Body of pancreas (tissue), 4 donors: ENCODE results near the gene PPM1H. TPM values are rescaled to one million over a fixed set of nuclear protein-coding genes. Genes with fewer than 3 reads are reported as not detected.

ENCODE experiments used
- ATAC-seq: fragments of 150-250 bp; one replicate; pipeline ENCODE4 v1.9.1; 2016
- DNase-seq, 4 donors: peaks; one replicate each; pipeline ENCODE4 v3.0.0-alpha.2; 2019
- H3K27ac ChIP-seq, 4 donors: fragments of 200-600 bp; sonication (generic); 1 replicate in 3 of 4; 2 replicates in 1 of 4; pipeline versions ENCODE4 v1.5.1 to v1.6.1; 2016 to 2019; ENCODE audit warnings: mild to moderate bottlenecking in 1 of 4, mixed read lengths in 1 of 4, moderate library complexity in 1 of 4
- H3K27me3 ChIP-seq, 2 donors: fragments of 200-600 bp; sonication (generic); one replicate each; pipeline ENCODE4 v1.6.0; 2016; ENCODE audit warnings: mild to moderate bottlenecking in 1 of 2
- H3K36me3 ChIP-seq, 2 donors: fragments of 200-600 bp; sonication (generic); replicated peaks in 1 of 2; 2 replicates each; pipeline ENCODE4 v1.5.1; 2016; ENCODE audit warnings: low read depth in 2 of 2; ENCODE audit not compliant: insufficient read depth in 1 of 2
- H3K4me1 ChIP-seq: fragments of 200-600 bp; sonication (generic); one replicate; pipeline ENCODE4 v1.6.0; 2016
- H3K4me3 ChIP-seq, 2 donors: fragments of 200-600 bp; sonication (generic); 1 replicate in 1 of 2; 2 replicates in 1 of 2; pipeline ENCODE4 v1.5.1; 2016 to 2019
- H3K9me3 ChIP-seq, 3 donors: fragments of 200-600 bp; sonication (generic); 1 replicate in 2 of 3; 2 replicates in 1 of 3; pipeline ENCODE4 v1.5.1; 2016
- CTCF ChIP-seq, 7 experiments: fragments of 450-650 bp in 4 of 7; fragments of 200-600 bp in 3 of 7; sonication (generic) in 3 of 7; IDR thresholded peaks; one replicate each; pipeline ENCODE4 v1.5.1; 2016 to 2019; ENCODE audit warnings: antibody characterized with exemption in 7 of 7
- POLR2A ChIP-seq, 3 donors: fragments of 450-650 bp; IDR thresholded peaks; one replicate each; pipeline ENCODE4 v1.6.1; 2016; ENCODE audit warnings: antibody characterized with exemption in 3 of 3, mild to moderate bottlenecking in 2 of 3
- WGBS, 2 donors: methylation state at CpG; one replicate each; pipeline ENCODE4 v1.1.5; 2017; 5-methylcytosine and 5-hydroxymethylcytosine counted together
- intact Hi-C: fragments of 100-400 bp; cut with DNase I; formaldehyde crosslinking; loops from one replicate; pipeline ENCODE4 v1.15.1; 2023
- total RNA-seq, 2 donors: library from RNA; depleted of rRNA; stranded (reverse); fragments of >200 nt; gene quantifications; one replicate each; pipeline ENCODE4 v1.1.0, GENCODE V29; 2016

Gene PPM1H
- total RNA-seq, 2 donors from 2014 or later = 4.9 to 6.3 TPM

- WGBS, 2 donors = 84% methylated on average over 2 of the region's 2 CpGs
- intact Hi-C loops = no loop called here
Measured at GRCh38 chr12:62924084-62924483, 10.9 kb downstream of the PPM1H start.

GRCh38 chr12:62922539-62922938, 12.4 kb downstream of the PPM1H start:
- Histone ChIP-seq H3K4me1 (peaks cover 10% of the 10 kb centered on the region), H3K27me3 (no peaks in the 10 kb centered on the region), H3K9me3 (no peaks in the 10 kb centered on the region), H3K36me3 (no peaks in the 10 kb centered on the region), H3K4me3 (no peak overlapping the region), H3K27ac (no peak overlapping the region)
- 54 to 71% methylated on average over 2 of the region's 2 CpGs for WGBS, 2 donors
- intact Hi-C loops = no loop called here
- ATAC-seq (no peak), DNase-seq (no peak)
- no peak for TF ChIP-seq CTCF (IDR thresholded peaks at IDR 0.05)
- no peak for TF ChIP-seq POLR2A (IDR thresholded peaks at IDR 0.05)

More at GRCh38 chr12:62924084-62924483, 10.9 kb downstream of the PPM1H start:
- Histone ChIP-seq H3K4me3 (no peak overlapping the region), H3K27ac (no peak overlapping the region), H3K4me1 (peaks cover 10% of the 10 kb centered on the region), H3K27me3 (no peaks in the 10 kb centered on the region), H3K9me3 (no peaks in the 10 kb centered on the region), H3K36me3 (no peaks in the 10 kb centered on the region)
- no peak for TF ChIP-seq POLR2A (IDR thresholded peaks at IDR 0.05)
- TF ChIP-seq CTCF (IDR thresholded peaks at IDR 0.05) = no peak
- no peak for DNase-seq
- ATAC-seq = no peak

- 46 to 50% methylated on average over 2 of the region's 2 CpGs for WGBS, 2 donors
- Histone ChIP-seq H3K4me1 (peaks cover 10% of the 10 kb centered on the region), H3K4me3 (no peak overlapping the region), H3K9me3 (no peaks in the 10 kb centered on the region), H3K27ac (no peak overlapping the region), H3K36me3 (no peaks in the 10 kb centered on the region), H3K27me3 (no peaks in the 10 kb centered on the region)
- no peak for TF ChIP-seq POLR2A (IDR thresholded peaks at IDR 0.05)
- no peak for TF ChIP-seq CTCF (IDR thresholded peaks at IDR 0.05)
- ATAC-seq = peak; percentile 33
- intact Hi-C loops = no loop called here
- peak in 3 of 4 donors; percentile 22 to 45 (median 42) for DNase-seq
Measured at GRCh38 chr12:62919838-62920237, 15.1 kb downstream of the PPM1H start.

- Histone ChIP-seq H3K4me3 (no peak overlapping the region), H3K9me3 (no peaks in the 10 kb centered on the region), H3K4me1 (peaks cover 10% of the 10 kb centered on the region), H3K36me3 (no peaks in the 10 kb centered on the region), H3K27me3 (no peaks in the 10 kb centered on the region), H3K27ac (no peak overlapping the region)
- intact Hi-C loops = no loop called here
- no peak for DNase-seq
- TF ChIP-seq POLR2A (IDR thresholded peaks at IDR 0.05) = no peak
- WGBS, 2 donors = 67 to 94% methylated on average over 1 of the region's 1 CpG
- ATAC-seq = no peak
Measured at GRCh38 chr12:62917926-62918325, 17.0 kb downstream of the PPM1H start.

GRCh38 chr12:62916632-62917425, 18.1 kb downstream of the PPM1H start:
- no peaks in the 10 kb centered on the region for H3K27me3 ChIP-seq
- DNase-seq (no peak), ATAC-seq (no peak)
- peaks cover 10% of the 10 kb centered on the region for H3K4me1 ChIP-seq
- H3K27ac ChIP-seq = no peak overlapping the region
- no peaks in the 10 kb centered on the region for H3K9me3 ChIP-seq
- WGBS, 2 donors = 64 to 70% methylated on average over 7 of the region's 7 CpGs
- no peak for TF ChIP-seq CTCF (IDR thresholded peaks at IDR 0.05)
- TF ChIP-seq POLR2A (IDR thresholded peaks at IDR 0.05) = no peak
- H3K4me3 ChIP-seq = no peak overlapping the region
- no peaks in the 10 kb centered on the region for H3K36me3 ChIP-seq
- intact Hi-C loops = no loop called here
